ENCODE data around the gene LRRC2.
"Not testable (repeated sequence)": the region's sequence is repeated elsewhere in the genome, so short reads cannot be mapped to it uniquely, and the experiment has no call there.

Gene LRRC2

GRCh38 chr3:46494491-46494890 lies 71.6 kb downstream of the LRRC2 start:
- DNase-seq: not testable (repeated sequence)

DNA sequence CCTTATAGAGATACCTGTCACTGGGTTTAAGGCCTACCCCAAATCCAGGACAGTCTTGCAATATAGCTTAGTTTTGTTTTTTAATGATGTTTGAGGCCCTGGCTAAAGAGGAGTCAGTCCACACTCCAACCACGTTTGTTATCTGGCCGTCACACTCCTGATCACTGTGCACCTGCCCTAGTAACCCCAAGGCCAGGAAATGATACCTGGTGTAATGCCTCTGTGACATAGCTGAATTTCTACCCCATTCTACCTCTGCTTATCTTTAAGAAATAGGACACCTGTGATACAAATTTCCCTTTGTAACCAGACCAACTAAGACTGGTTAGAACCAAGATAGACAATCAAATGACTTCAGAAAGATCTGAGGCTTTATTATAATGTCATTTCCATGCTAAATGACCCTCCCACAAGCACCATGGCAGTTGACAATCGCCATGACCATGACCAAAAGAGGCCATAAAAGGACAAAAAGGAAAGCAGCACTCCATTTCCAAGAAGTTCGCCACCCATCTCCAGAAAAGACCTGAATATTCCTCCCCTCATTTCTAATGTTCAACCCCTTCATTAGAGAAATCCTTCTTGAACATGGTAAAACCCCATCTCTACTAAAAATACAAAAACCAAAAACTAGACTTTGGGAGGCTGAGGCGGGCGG lies 73.1 kb downstream of the LRRC2 start:
- no peak for DNase-seq

DNA sequence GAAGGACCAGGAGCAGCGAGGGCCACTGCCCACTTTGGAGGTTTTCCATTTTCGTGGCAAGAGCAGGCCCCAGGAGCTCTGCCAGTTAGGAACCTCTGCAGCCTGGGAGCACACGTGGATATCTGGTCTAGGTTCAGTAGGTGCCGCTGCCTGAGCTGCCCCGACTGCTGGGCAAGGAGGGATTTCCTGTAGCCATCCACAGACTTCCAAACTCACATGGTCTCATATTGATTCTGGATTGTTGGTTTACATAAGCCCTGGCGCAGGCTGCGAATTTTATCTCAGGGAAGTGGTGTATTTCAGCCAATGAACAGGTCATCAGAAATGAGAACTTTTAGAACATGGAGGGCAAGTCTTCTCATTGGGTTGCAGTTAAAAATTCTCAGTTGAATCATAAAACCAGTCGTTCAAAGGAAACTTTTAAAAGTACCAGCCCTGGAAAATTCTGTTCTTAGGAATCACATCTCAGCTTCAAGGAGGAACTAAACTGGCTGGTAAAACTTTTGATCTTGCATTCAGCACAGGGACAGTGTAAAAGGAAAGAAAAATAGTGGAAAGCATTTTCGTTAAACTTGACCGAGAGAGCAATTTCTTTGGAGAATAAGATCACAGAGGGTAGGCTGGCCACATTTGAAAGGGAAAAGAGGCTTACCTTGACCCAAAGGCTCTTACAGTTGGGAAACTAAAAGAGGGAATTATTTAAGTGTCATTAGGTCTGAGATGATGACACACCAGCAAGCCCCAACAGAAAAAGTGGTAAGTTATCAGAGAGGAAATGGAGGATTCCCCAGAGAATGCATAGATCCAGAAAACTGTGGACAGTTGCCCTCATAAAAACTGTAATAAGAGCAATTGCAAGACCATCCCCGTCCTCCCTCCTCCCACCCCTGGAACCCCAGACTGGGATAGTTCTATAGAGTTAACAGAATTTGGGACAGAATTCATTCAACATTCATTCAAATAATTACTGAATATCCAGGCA lies 74.7 kb downstream of the LRRC2 start:
- DNase-seq: no peak

DNA sequence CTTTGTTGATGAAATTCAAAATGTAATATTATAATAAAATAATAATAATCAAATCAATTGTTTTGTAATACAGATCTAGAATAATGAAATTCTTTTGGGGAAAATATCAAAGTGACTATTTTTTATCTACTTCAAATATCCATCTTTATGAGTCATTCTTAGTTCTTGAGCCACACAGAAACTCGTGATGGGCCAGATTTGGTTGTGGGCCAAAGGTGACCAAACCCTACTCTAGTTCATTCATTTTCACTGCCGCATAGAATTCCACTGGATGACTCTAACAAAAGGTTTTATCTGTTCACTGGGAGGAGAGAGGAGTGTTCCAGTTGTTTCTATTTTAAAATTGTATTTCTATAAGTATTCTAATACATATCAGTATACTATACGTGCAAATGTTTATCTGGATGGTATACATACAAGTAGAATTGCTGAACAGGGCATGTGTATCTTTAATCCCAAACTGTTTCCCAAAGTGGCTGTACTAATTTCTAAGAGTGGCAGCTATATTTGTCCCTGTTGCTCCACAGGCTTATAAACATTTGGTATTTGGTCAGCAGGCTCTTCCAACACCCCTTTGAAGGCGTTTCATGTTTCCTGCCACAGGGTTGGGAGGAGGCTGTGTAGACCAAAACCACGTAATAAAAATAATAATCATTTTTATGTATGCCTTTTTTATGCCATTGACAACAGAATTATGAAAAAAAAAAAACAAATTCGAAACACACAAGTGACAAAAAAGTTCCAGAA lies 75.6 kb downstream of the LRRC2 start:
- DNase-seq: no peak

- no peak for DNase-seq
Observed at GRCh38 chr3:46489875-46490274, 76.2 kb downstream of the LRRC2 start.

- DNase-seq: no peak
Observed at GRCh38 chr3:46489381-46489780, 76.7 kb downstream of the LRRC2 start.

GRCh38 chr3:46488735-46489361 lies 77.3 kb downstream of the LRRC2 start:
- DNase-seq: peak; percentile 96

DNA sequence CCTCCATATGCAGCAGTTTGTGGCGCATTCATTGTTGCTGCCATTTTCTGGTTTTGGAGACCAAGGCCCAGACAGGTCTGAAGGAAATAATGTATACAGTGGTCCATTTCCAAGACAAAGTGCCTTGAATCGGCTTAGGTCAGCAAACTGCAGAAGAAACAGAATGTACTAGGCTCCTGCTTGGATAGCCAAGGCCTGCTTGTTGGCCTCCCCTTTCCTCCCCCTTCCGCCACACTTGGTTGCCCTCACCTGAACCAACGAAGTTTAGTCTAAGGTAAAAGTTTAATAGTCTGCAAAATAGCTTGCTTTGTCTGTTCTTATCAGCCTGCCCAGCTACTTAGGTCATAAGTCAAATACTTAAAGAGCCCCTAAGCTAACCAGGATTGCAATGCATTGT lies 80.3 kb downstream of the LRRC2 start:
- no peak for DNase-seq

DNA sequence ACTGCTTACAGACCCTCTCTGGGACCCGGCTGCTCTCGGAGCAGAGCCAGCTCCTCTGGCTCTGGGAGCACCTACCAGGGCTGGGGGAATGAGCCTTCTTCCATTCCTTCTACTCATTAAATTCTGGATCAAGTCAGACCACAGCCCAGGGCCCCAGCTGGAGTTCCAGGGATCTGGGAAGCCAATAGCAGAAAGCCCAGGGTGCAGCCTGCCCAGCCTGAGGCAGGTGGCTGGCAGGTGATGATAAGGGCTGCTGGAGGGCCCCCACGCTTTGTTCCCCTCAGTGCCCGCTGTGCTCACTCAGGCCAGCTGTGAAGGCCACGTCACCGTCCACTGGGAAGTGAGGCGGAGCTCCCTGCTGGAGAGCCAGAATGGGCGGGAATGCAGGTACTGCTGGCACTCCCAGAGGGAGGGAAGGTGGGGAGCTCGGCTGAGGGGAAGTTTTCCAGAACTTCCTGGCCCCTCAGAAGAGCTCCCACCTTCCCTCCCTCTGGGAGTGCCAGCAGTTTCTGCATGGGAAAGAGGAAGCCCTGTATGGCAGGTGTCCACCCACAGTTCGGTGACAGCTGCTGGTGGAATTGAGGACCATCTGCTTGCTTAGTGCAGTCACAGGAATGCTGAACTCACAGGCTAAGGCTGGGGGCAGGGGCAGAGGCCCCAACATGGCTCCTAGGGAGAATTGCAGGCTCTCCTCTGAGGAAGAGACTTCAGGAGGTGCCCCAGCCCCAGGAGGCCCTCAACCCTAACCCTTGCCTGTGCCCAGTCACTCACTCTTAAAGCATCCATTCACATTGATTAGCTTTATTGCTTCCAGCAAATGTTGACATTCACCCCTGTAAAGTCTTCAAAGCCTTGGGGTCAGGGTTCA lies 81.0 kb downstream of the LRRC2 start:
- DNase-seq: no peak

DNA sequence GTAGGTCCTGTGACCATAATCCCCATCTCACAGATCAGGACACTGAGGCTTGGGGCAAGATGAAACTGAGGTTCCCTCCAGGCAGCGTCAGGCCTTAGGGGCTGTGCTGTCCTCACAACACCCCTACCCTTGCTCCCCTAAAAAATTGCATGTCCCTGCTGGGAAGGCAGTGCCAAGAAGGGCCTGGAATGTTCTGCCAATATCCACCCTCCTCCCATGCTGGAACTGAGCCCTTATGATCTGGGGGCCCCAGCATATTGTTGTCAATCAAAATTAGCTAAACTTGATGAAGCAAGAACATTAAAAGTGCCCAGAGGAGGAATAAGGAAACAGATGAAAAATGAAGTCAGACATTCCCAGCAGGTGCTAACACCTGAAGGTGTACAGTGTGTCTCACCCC lies 81.7 kb downstream of the LRRC2 start:
- DNase-seq: no peak

DNA sequence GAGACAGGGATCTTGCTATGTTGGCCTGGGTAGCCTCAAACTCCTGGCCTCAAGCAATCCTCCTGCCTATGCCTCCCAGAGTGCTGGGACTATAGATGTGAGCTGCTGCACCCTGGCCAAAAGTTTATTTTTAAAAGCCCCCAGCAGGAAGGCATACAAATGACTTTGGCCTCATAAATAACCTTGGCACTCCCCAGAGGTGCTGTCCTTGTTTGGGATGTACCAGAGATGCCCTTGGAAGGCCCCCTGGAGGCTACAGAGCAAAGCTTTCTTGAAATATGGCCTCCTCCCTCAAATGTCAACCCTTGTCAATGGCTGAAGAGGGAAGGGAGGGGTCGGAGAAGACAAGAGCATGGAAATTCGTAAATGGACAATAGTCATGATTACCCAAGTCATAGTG lies 82.3 kb downstream of the LRRC2 start:
- DNase-seq: no peak

GRCh38 chr3:46482632-46483350 lies 83.3 kb downstream of the LRRC2 start:
- DNase-seq: no peak

GRCh38 chr3:46481636-46482035 lies 84.5 kb downstream of the LRRC2 start:
- DNase-seq: no peak

GRCh38 chr3:46480491-46481195 lies 85.5 kb downstream of the LRRC2 start:
- DNase-seq: no peak

DNA sequence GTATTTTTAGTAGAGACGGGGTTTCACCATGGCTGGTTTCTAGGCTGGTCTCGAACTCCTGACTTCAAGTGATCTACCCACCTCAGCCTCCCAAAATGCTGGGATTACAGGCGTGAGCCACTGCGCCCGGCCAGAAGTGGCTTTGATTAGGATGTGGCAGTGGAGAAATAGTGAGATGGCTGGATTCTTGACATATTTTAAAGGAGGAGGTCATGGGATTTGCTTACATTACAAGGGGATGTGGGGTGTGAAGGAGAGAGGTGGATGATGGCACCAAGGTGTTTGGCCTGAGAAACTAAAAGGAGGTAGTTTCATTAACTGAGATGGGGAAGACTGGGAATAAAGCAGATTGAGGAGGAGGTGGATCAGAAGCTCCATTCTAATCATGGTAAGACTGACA lies 86.4 kb downstream of the LRRC2 start:
- DNase-seq: no peak

- no peak for DNase-seq
Observed at GRCh38 chr3:46479021-46479420, 87.1 kb downstream of the LRRC2 start.

- DNase-seq: no peak
Observed at GRCh38 chr3:46478341-46478740, 87.8 kb downstream of the LRRC2 start.

- no peak for DNase-seq
Observed at GRCh38 chr3:46477756-46478155, 88.3 kb downstream of the LRRC2 start.

DNA sequence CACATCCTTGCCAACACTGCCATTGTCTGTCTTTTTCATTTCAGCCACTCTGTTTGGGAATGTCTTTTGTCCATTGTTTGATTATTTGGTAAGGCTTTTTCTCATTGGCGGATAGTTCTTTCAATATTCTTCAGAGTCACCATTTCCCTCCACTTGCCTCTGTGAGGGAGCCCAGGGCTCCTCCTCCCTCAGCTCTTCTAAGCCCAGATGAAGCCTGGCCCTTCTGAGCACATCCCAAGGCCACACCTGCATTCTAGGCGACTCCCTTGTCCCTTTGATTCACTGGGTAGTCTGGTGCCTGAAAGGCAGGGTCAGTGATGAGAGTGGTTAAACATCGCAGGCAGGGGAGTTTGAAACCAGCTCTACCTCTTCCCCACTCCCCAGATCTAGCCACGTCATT lies 89.0 kb downstream of the LRRC2 start:
- DNase-seq: no peak

- no peak for DNase-seq
Observed at GRCh38 chr3:46472736-46473135, 93.4 kb downstream of the LRRC2 start.
